Stimulated activated CD8-positive, alpha-beta memory T cell treated with anti-CD3 and anti-CD28 coated beads, Interleukin-12 subunit alpha, Interleukin-12 subunit beta, amount 100 ng/mL, for 4 hours (primary cell): Measurements from ENCODE around the gene PRDM7.

Experiments used
- DNase-seq: peaks from one replicate; pipeline ENCODE4 v3.0.0-alpha.2; 2020; ENCODE audit warnings: low read depth

The PRDM7 gene

DNA sequence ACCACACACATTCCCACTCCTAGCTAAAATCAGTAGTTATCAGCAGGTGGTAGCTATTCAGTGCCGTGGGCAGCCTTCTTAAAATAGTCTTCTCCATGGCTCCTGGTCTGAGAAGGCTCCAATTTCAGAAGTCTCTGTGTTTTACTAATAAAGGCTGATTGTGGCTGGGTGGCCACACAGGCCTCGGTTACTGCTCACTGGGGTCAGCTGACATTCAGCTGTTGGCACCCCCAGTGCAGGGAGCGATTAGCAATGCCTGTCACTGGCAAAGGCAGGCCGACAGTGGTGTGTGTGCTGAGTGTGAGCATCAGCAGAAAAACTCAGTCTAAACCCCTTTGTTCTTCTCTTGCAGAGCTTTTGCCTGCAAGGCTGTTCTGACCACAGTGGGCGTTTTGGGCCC is 41.2 kb downstream of the PRDM7 start:
- no peak for DNase-seq

DNA sequence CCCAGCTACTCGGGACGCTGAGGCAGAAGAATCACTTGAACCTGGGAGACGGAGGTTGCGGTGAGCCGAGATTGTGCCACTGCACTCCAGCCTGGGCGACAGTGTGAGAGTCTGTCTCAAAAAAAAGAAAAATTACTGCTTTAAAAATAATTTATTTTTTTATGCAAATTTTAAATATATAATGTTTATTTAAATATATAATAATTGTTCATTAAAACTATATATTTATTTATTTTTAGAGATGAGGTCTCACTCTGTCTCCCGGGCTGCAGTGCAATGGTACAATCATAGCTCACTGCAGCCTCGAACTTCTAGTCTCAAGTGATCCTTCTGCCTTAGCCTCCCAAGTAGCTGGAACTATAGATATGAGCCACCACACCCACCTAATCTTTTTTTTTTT is 42.6 kb downstream of the PRDM7 start:
- no peak for DNase-seq

- DNase-seq = no peak
Measured at GRCh38 chr16:90033387-90033786, 43.7 kb downstream of the PRDM7 start.

DNA sequence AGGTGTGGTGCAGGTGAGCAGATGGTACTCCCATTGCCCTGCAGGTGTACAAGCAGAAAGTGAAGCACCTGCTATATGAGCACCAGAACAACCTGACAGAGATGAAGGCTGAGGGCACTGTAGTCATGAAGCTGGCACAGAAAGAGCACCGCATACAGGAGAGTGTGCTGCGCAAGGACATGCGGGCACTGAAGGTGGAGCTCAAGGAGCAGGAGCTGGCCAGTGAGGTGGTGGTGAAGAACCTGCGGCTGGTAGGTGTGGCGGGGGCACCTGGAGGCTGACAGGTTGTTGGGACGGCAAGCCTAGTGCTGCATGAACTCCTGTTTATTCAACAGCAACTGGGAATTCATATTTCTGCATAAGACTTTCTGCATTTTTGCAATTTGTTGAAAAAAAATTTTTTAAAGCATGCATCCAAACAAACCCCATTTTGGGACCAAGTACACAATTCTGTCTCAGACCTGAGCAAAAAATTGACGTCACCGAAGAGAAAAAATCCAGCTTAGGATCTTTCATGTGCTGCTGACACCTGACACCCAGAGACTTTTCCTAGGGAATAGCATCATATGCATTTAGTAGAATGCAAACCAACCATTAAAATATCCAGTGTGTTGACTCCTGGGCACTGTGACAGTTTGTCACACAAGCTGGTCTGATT is 44.3 kb downstream of the PRDM7 start:
- DNase-seq = no peak

- no peak for DNase-seq
Measured at GRCh38 chr16:90031931-90032673, 45.0 kb downstream of the PRDM7 start.

- no peak for DNase-seq
Measured at GRCh38 chr16:90031186-90031930, 45.8 kb downstream of the PRDM7 start.

DNA sequence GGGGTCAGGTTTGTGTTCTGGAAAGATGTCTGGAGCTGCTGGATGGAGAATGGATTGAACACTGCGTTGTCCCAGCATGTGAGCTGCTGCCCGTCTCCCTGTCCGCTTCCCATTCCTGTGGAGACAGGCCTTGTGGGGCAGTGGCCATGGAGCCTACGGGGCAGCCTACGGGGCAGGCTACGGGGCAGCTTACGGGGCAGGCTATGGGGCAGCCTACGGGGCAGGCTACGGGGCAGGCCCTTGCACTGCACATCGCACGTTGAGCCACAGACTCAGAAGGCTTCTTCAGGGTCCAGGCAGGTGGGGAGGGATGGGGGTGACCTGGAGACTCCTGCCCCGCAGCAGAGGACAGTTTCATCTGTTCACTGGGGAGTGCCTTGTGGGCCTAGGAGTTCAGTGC is 48.1 kb downstream of the PRDM7 start:
- no peak for DNase-seq

GRCh38 chr16:90027611-90028010 is 49.5 kb downstream of the PRDM7 start:
- DNase-seq = no peak

GRCh38 chr16:90026135-90026534 is 51.0 kb downstream of the PRDM7 start:
- no peak for DNase-seq

DNA sequence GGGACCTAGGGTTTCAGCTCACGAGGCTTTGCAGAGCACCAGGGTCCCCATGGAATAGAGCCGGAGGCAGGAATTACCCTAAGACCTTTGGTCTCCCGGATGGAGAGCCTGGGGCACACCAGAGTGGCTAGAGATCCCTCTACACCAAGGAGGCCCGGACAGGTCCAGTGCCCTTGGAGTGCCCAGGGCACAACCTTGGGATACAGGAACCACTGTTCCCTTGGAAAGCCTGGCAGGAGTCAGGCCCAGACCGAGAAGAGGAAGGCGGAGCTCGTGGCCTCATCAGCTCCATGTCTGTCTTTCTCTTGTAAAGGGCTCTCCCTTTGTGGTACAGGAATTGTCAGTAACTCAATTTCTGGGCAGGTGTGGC is 54.1 kb downstream of the PRDM7 start:
- no peak for DNase-seq

DNA sequence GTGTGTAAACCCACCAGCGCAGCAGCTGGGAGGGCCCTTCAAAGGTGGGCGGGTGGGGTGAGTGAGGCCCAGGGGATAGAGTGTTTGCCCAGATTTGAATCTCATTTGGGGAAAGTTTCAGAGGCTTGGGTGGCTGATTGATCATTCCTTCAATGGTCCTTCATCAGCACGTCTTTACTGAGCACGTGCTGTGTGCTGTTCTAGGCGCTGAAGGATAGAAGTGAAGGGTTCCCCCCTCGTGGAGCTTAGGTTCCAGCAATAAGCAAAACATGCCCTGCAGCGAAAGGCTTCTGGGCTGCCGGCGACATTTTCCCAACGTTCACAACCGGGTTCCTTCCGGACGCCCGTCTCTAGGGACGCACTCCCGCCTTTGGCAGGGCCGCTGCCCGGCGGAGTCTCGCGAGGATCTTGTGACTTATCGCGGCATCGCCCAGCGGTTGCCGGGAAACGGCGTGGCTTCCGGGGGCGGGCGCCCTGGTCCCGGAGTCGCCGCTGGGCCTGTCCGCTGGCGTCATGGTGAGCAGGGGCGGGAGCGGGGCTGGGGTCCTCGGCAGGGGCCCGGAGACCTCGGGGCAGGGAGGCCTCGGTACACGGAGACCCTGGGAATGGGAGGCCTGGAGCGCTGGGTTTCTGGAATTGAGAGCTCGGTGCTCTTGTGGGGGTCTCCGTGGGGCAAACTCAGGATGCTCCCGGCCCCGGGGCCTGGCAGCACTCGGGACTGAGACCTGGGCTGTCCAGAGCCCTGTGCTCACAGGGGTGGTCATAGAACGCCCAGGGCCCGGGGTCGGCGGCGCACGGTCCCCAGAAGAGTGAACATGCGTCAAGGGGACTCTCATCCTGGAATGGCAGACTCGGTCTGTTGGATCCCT is 54.7 kb downstream of the PRDM7 start:
- DNase-seq = peak; percentile 65

DNA sequence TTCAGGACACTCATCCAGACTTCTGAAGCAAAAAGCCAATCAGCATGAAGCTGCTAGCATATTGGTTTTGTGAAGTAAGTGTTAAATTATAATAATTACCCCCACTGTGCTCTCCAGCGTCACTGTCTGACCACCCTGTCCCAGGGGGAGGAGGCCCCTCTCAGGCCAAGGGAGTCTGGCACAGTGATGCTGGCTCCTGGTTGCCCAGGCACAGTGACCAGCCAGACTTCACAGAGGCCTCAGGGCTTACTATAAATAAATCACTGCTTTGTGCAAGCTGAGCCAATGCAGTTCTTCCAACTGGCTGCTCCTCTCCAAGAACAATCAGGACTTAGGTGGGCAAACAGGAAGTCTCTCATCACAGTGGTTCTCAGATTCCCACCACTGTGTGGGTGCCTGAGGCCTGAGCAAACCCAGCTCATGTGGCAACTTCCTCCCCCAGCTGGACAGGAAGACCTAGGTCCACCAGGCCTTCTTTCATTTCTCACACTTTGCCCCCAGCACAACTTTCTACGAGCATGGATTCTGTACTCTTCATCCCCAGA is 56.2 kb downstream of the PRDM7 start:
- no peak for DNase-seq

GRCh38 chr16:90020260-90020837 is 56.8 kb downstream of the PRDM7 start:
- DNase-seq = no peak

DNA sequence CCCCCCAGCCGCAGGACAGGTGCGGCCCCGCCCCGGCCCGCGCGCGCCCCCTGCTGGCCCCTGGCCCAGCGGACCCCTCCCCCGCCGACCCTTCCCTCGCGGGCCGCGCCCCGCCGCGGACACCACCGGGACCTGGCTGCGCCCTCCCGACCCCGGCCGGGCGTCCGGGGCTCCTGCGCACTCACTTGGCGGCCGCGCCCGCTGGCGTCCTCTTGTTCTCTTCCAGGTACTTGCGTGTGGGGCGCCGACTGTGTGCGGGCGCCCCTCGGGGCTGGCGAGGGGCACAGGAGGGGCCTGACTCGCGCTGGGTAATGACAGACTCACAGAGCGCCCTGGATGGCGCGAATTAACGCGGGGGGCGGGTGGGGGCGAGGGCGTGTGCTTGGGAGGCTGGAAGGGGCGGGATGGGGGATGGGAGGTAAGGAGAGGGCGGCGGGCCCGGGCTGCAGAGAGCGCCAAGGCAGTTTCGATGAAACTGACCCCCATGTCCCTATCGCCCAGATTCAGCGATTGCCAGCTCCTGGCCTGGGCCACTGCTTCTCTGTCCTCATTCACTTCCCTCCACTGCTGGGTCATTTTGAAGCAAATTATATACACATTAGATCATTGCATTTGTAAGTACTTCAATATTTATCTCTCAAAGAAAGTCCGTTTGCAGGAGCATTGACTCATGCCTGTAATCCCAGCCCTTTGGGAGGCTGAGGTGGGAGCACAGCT is 57.4 kb downstream of the PRDM7 start:
- DNase-seq = no peak

GRCh38 chr16:90018652-90019542 is 58.2 kb downstream of the PRDM7 start, which contains the start of gene DBNDD1:
Gene DBNDD1, minus strand, starts transcription at chr16:90019456. Its CDS starts 115 bp downstream, at chr16:90019341.
- no peak for DNase-seq

DNA sequence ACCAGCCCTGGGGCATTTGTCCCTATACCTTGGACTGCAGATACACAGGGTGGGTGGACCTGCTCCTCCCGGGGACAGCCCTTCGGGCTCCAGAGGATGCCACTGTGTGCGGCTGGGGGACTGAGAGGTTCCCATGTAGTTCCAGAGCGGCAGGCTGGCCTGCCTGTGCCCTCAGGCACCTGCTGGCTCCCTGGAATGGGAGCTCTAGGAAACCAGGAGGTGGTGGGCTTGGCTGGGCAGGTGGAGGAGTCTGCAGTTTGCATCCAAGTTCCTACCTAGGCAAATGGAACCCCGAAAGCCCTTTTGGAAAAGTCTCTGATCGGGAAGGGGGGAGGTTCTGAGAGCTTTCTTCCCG is 58.9 kb downstream of the PRDM7 start:
- DNase-seq = no peak

DNA sequence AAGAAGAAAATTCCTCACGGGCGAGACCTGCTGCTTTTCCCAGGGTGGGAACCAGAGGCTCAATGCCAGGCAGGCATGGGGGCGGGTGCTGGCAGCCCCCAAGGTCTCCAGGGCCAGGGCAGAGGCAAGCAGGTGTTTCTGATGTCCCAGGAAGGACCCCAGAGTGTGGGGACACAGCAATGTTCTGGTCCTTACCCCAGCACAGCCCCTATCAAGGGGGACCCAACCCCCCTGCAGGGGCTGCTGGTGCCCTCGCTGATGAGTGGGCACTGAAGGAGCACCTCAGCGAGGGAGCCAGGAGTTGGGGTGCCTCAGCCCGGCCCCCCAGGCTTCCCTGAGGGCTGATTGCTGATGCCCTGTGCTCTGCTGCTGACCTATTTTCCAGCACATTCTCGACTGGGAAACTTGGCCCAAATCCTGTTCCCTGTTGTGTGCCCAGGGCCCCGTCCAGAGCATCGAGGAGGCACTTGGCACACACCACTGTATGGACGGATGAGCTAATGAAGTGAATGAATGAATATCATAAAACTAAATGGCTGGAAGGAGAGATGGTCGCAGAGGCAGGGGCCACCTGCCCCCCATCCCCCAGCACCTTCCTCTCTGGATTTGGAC is 60.7 kb downstream of the PRDM7 start:
- no peak for DNase-seq

DNA sequence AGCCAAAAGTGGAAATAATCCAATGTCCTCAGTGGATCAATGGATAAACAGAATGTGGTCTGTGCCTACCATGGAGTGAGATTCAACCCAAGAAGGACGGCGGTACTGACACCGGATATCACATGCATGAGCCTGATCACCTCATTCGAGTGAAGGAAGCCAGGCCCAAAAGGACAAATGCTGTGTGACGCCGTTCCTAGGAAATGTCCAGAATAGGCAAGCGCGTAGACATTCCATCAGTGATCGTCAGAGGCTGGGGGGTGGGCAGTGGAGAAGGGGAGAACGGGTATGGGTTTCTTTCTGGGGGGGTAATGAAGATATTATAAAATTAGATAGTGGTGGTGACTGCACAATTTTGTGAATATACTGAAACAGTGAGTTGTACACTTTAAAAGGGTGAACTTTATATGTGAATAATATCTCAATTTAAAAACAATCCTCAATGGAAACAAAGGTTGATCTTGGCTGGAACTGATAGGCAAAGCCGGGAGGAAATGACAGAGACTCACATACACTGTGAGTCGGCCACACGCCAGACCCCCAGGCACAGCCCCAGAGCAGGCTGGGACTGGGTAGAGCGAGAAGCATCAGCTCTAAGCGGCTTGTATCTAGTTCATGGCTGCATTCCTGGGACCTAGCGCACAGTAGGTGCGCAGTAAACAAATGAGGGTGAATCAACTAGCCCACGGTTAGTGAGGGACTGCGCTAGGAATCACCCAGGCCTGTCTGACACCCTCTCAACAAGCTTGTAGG is 61.4 kb downstream of the PRDM7 start:
- no peak for DNase-seq
